HepG2 (cell line): ENCODE measurements around the gene SHC3. TPM values are rescaled to one million over a fixed set of nuclear protein-coding genes. Genes with fewer than 3 reads are reported as not detected.
A peak's percentile ranks its signal among the peaks of the same experiment; 100 is the strongest.

ENCODE experiments used
- ATAC-seq: fragments of 200-7000 bp; cut with Tn5 transposase; 3 replicates; pipeline ENCODE4 v1.9.1; 2020; ENCODE audit warnings: mild to moderate bottlenecking, moderate library complexity
- BruUV-seq: library from RNA; stranded (reverse); fragments of 400-500 nt; replicated peaks from 2 replicates; lab custom pipeline; 2021; lab: Mats Ljungman, UMichigan
- CTCF ChIA-PET: fragments of 300-600 bp; formaldehyde crosslinking; extraction: SDS; loops from one replicate; lab custom pipeline; 2021; ENCODE audit warnings: low total read pairs, inconsistent platforms, low intra/inter-chr PET ratio; lab: Yijun Ruan, JAX
- POLR2A ChIA-PET: fragments of 350-600 bp; sonication (Branson Sonifier 250); formaldehyde crosslinking; loops from one replicate; lab custom pipeline; 2020; ENCODE audit warnings: antibody characterized with exemption, inconsistent platforms; lab: Yijun Ruan, JAX
- DNase-seq: peaks from one replicate; pipeline ENCODE4 v3.0.0-alpha.2; 2015; ENCODE audit warnings: low spot score
- FAIRE-seq: peaks from 3 replicates; lab custom pipeline; 2011; peaks lifted over from hg19 to GRCh38; lab: Jason Lieb, UNC
- H2AFZ ChIP-seq: one replicate; pipeline ENCODE4 v1.6.1; 2011; ENCODE audit warnings: low read length, inconsistent platforms
- H3K27ac ChIP-seq: fragments of 300-600 bp; 3 replicates; pipeline ENCODE4 v1.8.0; 2011; ENCODE audit warnings: mixed run types, mild to moderate bottlenecking, mixed read lengths, low read length, inconsistent platforms; ENCODE audit not compliant: insufficient read depth; ENCODE audit errors: extremely low read length
- H3K27me3 ChIP-seq, 2 experiments: fragments of 200-600 bp in 1 of 2; 2 replicates in 1 of 2; 3 replicates in 1 of 2; pipeline versions ENCODE4 v1.6.0 to v1.8.0; 2011; ENCODE audit warnings: low read length in 2 of 2, mild to moderate bottlenecking in 2 of 2, moderate library complexity in 2 of 2, inconsistent platforms in 1 of 2; ENCODE audit not compliant: insufficient read depth in 2 of 2, control insufficient read depth in 1 of 2
- H3K36me3 ChIP-seq, 2 experiments: fragments of 200-600 bp in 1 of 2; replicated peaks in 1 of 2; 2 replicates in 1 of 2; 3 replicates in 1 of 2; pipeline versions ENCODE4 v1.5.1 to v1.8.0; 2011; ENCODE audit warnings: low read length in 2 of 2, inconsistent platforms in 1 of 2; ENCODE audit not compliant: insufficient read depth in 2 of 2, control insufficient read depth in 1 of 2
- H3K4me1 ChIP-seq: 2 replicates; pipeline ENCODE4 v1.5.1; 2012; ENCODE audit warnings: low read length, inconsistent platforms; ENCODE audit not compliant: insufficient read depth
- H3K4me2 ChIP-seq: 2 replicates; pipeline ENCODE4 v1.6.0; 2011; ENCODE audit warnings: low read depth, low read length, inconsistent platforms
- H3K4me3 ChIP-seq, 3 experiments: fragments of 200-600 bp in 1 of 3; sonication (generic), shearing (Covaris generic) in 1 of 3; replicated peaks in 1 of 3; 2 replicates each; pipeline ENCODE4 v1.5.1; 2011 to 2016; ENCODE audit warnings: low read length in 3 of 3, inconsistent platforms in 2 of 3, low read depth in 2 of 3, mild to moderate bottlenecking in 2 of 3, control low read depth in 1 of 3, mixed read lengths in 1 of 3; ENCODE audit not compliant: insufficient read depth in 1 of 3
- H3K79me2 ChIP-seq: one replicate; pipeline ENCODE4 v1.6.1; 2011; ENCODE audit warnings: low read length, inconsistent platforms; ENCODE audit not compliant: insufficient read depth
- H3K9ac ChIP-seq: 2 replicates; pipeline ENCODE4 v1.6.0; 2011; ENCODE audit warnings: mild to moderate bottlenecking, low read depth, low read length, inconsistent platforms; ENCODE audit not compliant: insufficient read depth
- H3K9me3 ChIP-seq: 2 replicates; pipeline ENCODE4 v1.5.1; 2012; ENCODE audit warnings: mild to moderate bottlenecking, low read length
- H4K20me1 ChIP-seq: 2 replicates; pipeline ENCODE4 v1.6.0; 2011; ENCODE audit warnings: inconsistent platforms, mild to moderate bottlenecking, low read length, moderate library complexity; ENCODE audit not compliant: insufficient read depth
- ATF2 ChIP-seq: sonication (generic); formaldehyde crosslinking; IDR thresholded peaks from 2 replicates; pipeline ENCODE4 v1.4.0; 2020; ENCODE audit warnings: missing genetic modification reagents
- ELF3 ChIP-seq: IDR thresholded peaks from 2 replicates; pipeline ENCODE4 v1.6.1; 2016; ENCODE audit warnings: missing genetic modification reagents, missing compliant biosample characterization
- FIP1L1 ChIP-seq: fragments of 200-400 bp; formaldehyde crosslinking; IDR thresholded peaks from 2 replicates; pipeline ENCODE4 v1.6.1; 2018; ENCODE audit warnings: low read depth, mild to moderate bottlenecking, low read length, moderate library complexity, borderline replicate concordance; ENCODE audit not compliant: insufficient read depth
- GABPB1 ChIP-seq: IDR thresholded peaks from 2 replicates; pipeline ENCODE4 v1.6.1; 2016; ENCODE audit warnings: mild to moderate bottlenecking, missing genetic modification reagents, moderate library complexity, missing compliant biosample characterization
- MIXL1 ChIP-seq: IDR thresholded peaks from 2 replicates; pipeline ENCODE4 v1.6.1; 2016
- MXI1 ChIP-seq: IDR thresholded peaks from 3 replicates; pipeline ENCODE4 v1.6.1; 2012; ENCODE audit warnings: low read depth, low read length, inconsistent platforms, borderline replicate concordance
- PCBP1 ChIP-seq: fragments of 200-400 bp; formaldehyde crosslinking; IDR thresholded peaks from 2 replicates; pipeline ENCODE4 v1.6.1; 2017; ENCODE audit warnings: mild to moderate bottlenecking, low read depth, low read length, borderline replicate concordance
- RARA ChIP-seq: IDR thresholded peaks from 2 replicates; pipeline ENCODE4 v1.6.1; 2016; ENCODE audit warnings: missing genetic modification reagents, missing compliant biosample characterization
- RXRB ChIP-seq: IDR thresholded peaks from 2 replicates; pipeline ENCODE4 v1.6.1; 2016; ENCODE audit warnings: borderline replicate concordance, missing genetic modification reagents, missing compliant biosample characterization
- SIN3B ChIP-seq: fragments of 150-350 bp; IDR thresholded peaks from 2 replicates; pipeline ENCODE4 v1.6.1; 2014; ENCODE audit warnings: low read length
- SMC3 ChIP-seq: IDR thresholded peaks from 2 replicates; pipeline ENCODE4 v1.6.1; 2011; ENCODE audit warnings: low read length, improper control_type of control experiment
- STAG1 ChIP-seq: sonication (generic); formaldehyde crosslinking; IDR thresholded peaks from 2 replicates; pipeline ENCODE4 v1.4.0; 2020; ENCODE audit warnings: missing genetic modification reagents
- TCF7L2 ChIP-seq: IDR thresholded peaks from 2 replicates; pipeline ENCODE4 v1.6.1; 2011; ENCODE audit warnings: mild to moderate bottlenecking, low read depth, low read length, moderate library complexity
- XRCC5 ChIP-seq: fragments of 200-400 bp; formaldehyde crosslinking; optimal IDR thresholded peaks from 2 replicates; pipeline ENCODE3; 2017; ENCODE audit warnings: mild to moderate bottlenecking, low read length
- ZFP91 ChIP-seq: sonication (generic); formaldehyde crosslinking; IDR thresholded peaks from 2 replicates; pipeline ENCODE4 v1.9.0; 2022; ENCODE audit warnings: missing genetic modification reagents, mild to moderate bottlenecking, borderline replicate concordance
- ZFY ChIP-seq: sonication (generic); formaldehyde crosslinking; IDR thresholded peaks from 2 replicates; pipeline ENCODE4 v1.4.0; 2020; ENCODE audit warnings: missing genetic modification reagents
- ZNF251 ChIP-seq: sonication (generic); formaldehyde crosslinking; IDR thresholded peaks from 2 replicates; pipeline ENCODE4 v1.9.0; 2021; ENCODE audit warnings: mild to moderate bottlenecking, missing genetic modification reagents
- ZNF414 ChIP-seq: sonication (generic); formaldehyde crosslinking; IDR thresholded peaks from 2 replicates; pipeline ENCODE4 v1.5.0; 2020; ENCODE audit warnings: missing genetic modification reagents
- ZNF558 ChIP-seq: sonication (generic); formaldehyde crosslinking; IDR thresholded peaks from 2 replicates; pipeline ENCODE4 v1.9.0; 2022; ENCODE audit warnings: mild to moderate bottlenecking, missing genetic modification reagents, borderline replicate concordance
- ZNF660 ChIP-seq: sonication (generic); formaldehyde crosslinking; IDR thresholded peaks from 2 replicates; pipeline ENCODE4 v1.5.1; 2020; ENCODE audit warnings: mild to moderate bottlenecking, low read depth, missing genetic modification reagents, borderline replicate concordance
- ZSCAN25 ChIP-seq: sonication (generic); formaldehyde crosslinking; IDR thresholded peaks from 2 replicates; pipeline ENCODE4 v1.8.0; 2022; ENCODE audit warnings: mild to moderate bottlenecking, missing genetic modification reagents
- WGBS: methylation state at CpG from one replicate; pipeline ENCODE4 v1.1.6; 2017; ENCODE audit warnings: low lambda C conversion rate; 5-methylcytosine and 5-hydroxymethylcytosine counted together
- in situ Hi-C: cut with HindIII; loops from 2 replicates; pipeline ENCODE4 v1.10.0; 2017; ENCODE audit warnings: low pct_unique_long_range_greater_than_20kb; ENCODE audit not compliant: extremely low pct_ligation_motif_present
- intact Hi-C: fragments of 100-400 bp; cut with micrococcal nuclease; formaldehyde crosslinking; loops from one replicate; pipeline ENCODE4 v1.10.0; 2022; ENCODE audit not compliant: unreplicated experiment
- polyA plus RNA-seq, 8 experiments: library from polyadenylated mRNA; depleted of rRNA in 3 of 8; stranded (reverse) in 7 of 8; unstranded in 1 of 8; fragments of >200 nt; fragmentation: Illumina TruSeq in 4 of 8; extraction: Trizol in 4 of 8; gene quantifications; 2 replicates each; pipeline versions ENCODE4 v1.2.1 to v1.2.3, GENCODE V29; 2011 to 2016; ENCODE audit warnings: low read depth in 4 of 8, missing spikeins in 1 of 8, mixed read lengths in 1 of 8; ENCODE audit not compliant: insufficient read depth in 1 of 8
- total RNA-seq, 5 experiments: library from RNA; depleted of rRNA; stranded (reverse); fragments of >200 nt; fragmentation: Illumina TruSeq; extraction: Trizol; gene quantifications; 2 replicates each; pipeline ENCODE4 v1.2.3, GENCODE V29; 2016; ENCODE audit warnings: low read depth in 1 of 5

The SHC3 gene
- total and polyA plus RNA-seq, 2 of the 13 experiments (the other 11 are each of a cell fraction or from before 2014, with no cell fraction given): 0.09 to 0.89 TPM

GRCh38 chr9:89000973-89001916, 177.4 kb downstream of the SHC3 start:
- WGBS: 14% methylated on average over 26 of the region's 52 CpGs
- Histone ChIP-seq H3K36me3 (no peaks in the 10 kb centered on the region), H4K20me1 (no peaks in the 10 kb centered on the region), H3K4me2 (peak overlapping the region; percentile 28; the same call in 1 of the 2 replicates), H3K27ac (no peak overlapping the region), H3K4me3 (no peak overlapping the region), H2AFZ (no peak overlapping the region), H3K4me1 (no peaks in the 10 kb centered on the region), H3K27me3 (peaks cover 0 to 4% of the 10 kb centered on the region in 2 experiments; a peak in 2 of 5 replicates), H3K79me2 (no peaks in the 10 kb centered on the region), H3K9ac (no peak overlapping the region), H3K9me3 (no peaks in the 10 kb centered on the region)
- intact Hi-C loops: no loop called here
- no TSS peak for BruUV-seq
- FAIRE-seq: peak; percentile 48
- POLR2A ChIA-PET: no interaction called here
- peak; percentile 96 for ATAC-seq
- in situ Hi-C loops: loop anchor here (5.0 kb wide), 2 partner anchors 339 to 409 kb away; no protein-coding TSS in a partner anchor
- CTCF ChIA-PET: interaction anchor here (1.0 to 3.2 kb wide), 4 partner anchors 328 to 407 kb away, joined by 4 to 27 read pairs (median 6); no protein-coding TSS in a partner anchor
- peak; percentile 65 for DNase-seq
- TF ChIP-seq ZNF414 (CRISPR knock-in tag): no peak
- TF ChIP-seq PCBP1: no peak
- TF ChIP-seq STAG1 (CRISPR knock-in tag): peak; percentile 94
- no peak for TF ChIP-seq ZSCAN25 (CRISPR knock-in tag)
- no peak for TF ChIP-seq SIN3B
- TF ChIP-seq XRCC5: peak; percentile 17
- no peak for TF ChIP-seq ZNF251 (CRISPR knock-in tag)
- no peak for TF ChIP-seq FIP1L1
- TF ChIP-seq GABPB1 (CRISPR knock-in tag): peak; percentile 32; the same call in 1 of the 2 replicates
- no peak for TF ChIP-seq ZNF558
- TF ChIP-seq RXRB (CRISPR knock-in tag): no peak
- TF ChIP-seq SMC3: peak; percentile 75
- TF ChIP-seq ATF2 (CRISPR knock-in tag): no peak
- TF ChIP-seq MXI1: no peak
- peak; percentile 23; the same call in 1 of the 2 replicates for TF ChIP-seq ZFY (CRISPR knock-in tag)
- TF ChIP-seq MIXL1 (CRISPR knock-in tag): no peak
- no peak for TF ChIP-seq ZNF660 (CRISPR knock-in tag)
- TF ChIP-seq TCF7L2: no peak
- TF ChIP-seq ELF3 (CRISPR knock-in tag): 0 out of 2 replicates have a peak, but pooled peaks have one; percentile 29
- TF ChIP-seq ZFP91: 0 out of 2 replicates have a peak, but pooled peaks have one; percentile 26
- TF ChIP-seq RARA: no peak
